ENCODE measurements around the gene RPS6KL1. TPM values are rescaled to one million over a fixed set of nuclear protein-coding genes. Genes with fewer than 3 reads are reported as not detected.

Gene RPS6KL1
- total RNA-seq, 1 experiment from 2014 or later, result 4.2 TPM

DNA sequence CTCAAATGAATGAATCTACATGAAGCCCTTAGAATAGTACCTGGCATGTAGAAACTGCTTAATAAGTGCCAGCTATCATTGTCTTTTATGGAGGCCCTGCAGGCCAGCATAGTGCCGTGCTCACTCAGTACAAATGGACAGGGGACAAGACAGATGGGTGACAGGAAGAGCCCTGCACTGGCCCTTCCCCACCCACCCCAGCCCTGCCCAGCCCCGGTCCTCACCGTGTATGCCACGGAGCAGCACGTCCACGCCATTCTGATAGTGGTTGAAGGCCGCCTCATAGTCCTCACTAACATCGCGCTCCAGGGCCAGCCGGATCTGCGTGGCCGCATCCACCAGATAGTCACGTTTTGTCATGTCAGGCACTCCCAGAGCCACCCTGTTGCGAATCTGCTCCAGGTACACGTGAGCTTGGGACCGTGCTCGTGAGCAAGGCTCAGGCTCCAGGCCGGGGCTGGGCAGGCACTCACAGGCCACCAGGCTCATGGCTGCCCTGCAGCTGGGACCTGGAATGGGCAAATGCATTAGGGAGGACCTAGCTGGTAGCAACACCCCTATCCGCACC is 1.9 kb downstream of the RPS6KL1 start:
- Histone ChIP-seq H3K27ac (no peak overlapping the region), H2AFZ (no peak overlapping the region), H3K36me3 (ENCODE audit: low read depth) (no peaks in the 10 kb centered on the region), H3K4me1 (replicated peaks; ENCODE audit: insufficient read depth) (peaks cover 4% of the 10 kb centered on the region), H3F3A (ENCODE audit: insufficient read depth, low read depth) (peaks cover 6% of the 10 kb centered on the region; the same call in 1 of the 2 replicates), H3K4me3 (no peak overlapping the region), H3K4me2 (no peak overlapping the region), H3K9me3 (ENCODE audit: insufficient read depth, low read depth) (no peaks in the 10 kb centered on the region), H3K9me2 (ENCODE audit: insufficient read depth) (no peaks in the 10 kb centered on the region), H3K27me3 (ENCODE audit: insufficient read depth, low read depth) (0 out of 2 replicates have a peak, but pooled peaks cover 3% of the 10 kb centered on the region), H3K79me2 (ENCODE audit: low read depth) (no peaks in the 10 kb centered on the region), H4K20me1 (ENCODE audit: insufficient read depth) (no peaks in the 10 kb centered on the region)
- BruUV-seq (replicated peaks), result no TSS peak
- intact Hi-C loops (cut with micrococcal nuclease; ENCODE audit: unreplicated experiment), result no loop called here
- no peak for TF ChIP-seq EZH2 (IDR thresholded peaks at IDR 0.05; ENCODE audit: low read depth)
- TF ChIP-seq, protein P1, sequence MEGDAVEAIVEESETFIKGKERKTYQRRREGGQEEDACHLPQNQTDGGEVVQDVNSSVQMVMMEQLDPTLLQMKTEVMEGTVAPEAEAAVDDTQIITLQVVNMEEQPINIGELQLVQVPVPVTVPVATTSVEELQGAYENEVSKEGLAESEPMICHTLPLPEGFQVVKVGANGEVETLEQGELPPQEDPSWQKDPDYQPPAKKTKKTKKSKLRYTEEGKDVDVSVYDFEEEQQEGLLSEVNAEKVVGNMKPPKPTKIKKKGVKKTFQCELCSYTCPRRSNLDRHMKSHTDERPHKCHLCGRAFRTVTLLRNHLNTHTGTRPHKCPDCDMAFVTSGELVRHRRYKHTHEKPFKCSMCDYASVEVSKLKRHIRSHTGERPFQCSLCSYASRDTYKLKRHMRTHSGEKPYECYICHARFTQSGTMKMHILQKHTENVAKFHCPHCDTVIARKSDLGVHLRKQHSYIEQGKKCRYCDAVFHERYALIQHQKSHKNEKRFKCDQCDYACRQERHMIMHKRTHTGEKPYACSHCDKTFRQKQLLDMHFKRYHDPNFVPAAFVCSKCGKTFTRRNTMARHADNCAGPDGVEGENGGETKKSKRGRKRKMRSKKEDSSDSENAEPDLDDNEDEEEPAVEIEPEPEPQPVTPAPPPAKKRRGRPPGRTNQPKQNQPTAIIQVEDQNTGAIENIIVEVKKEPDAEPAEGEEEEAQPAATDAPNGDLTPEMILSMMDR (conservative IDR thresholded peaks at IDR 0.05), result no peak
- POLR2A ChIA-PET (ENCODE audit: unreplicated experiment), result interaction anchor here (0.7 kb wide), 1 partner anchor 13 kb away, joined by 6 read pairs; no protein-coding TSS in a partner anchor
- DNase-seq, result no peak
- CTCF ChIA-PET, result interaction anchor here (0.6 to 1.0 kb wide), 2 partner anchors 15 to 494 kb away, joined by 3 read pairs; no protein-coding TSS in a partner anchor

DNA sequence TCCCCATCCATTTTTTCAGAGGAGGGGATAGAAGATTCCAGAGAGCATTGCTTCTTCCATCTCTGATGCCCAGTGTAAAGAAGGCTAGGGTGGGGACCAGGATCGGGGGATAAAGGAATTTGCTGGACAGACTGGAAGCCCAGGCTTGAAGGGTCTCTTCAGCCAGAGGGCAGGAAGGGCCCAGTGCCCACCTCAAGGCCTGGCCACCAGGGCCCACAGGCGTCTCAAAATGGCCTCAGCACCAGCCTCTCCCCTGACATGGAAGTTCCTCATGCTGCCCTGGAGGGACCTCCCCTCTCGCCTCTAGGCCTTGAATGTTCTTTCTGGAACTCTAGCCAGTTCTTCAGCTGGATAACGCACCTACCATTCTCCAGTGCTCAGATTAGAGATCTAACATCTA is 2.8 kb downstream of the RPS6KL1 start:
- BruUV-seq (replicated peaks), result no TSS peak
- no peaks in the 10 kb centered on the region for H3K9me3 ChIP-seq (ENCODE audit: insufficient read depth, low read depth)
- ChIA-PET POLR2A (ENCODE audit: unreplicated experiment) (interaction anchor here (0.7 kb wide), 1 partner anchor 12 kb away, joined by 6 read pairs; no protein-coding TSS in a partner anchor), CTCF (interaction anchor here (0.7 kb wide), 1 partner anchor 129 kb away, joined by 3 read pairs; no protein-coding TSS in a partner anchor)
- H3K4me1 ChIP-seq (replicated peaks; ENCODE audit: insufficient read depth), result peaks cover 4% of the 10 kb centered on the region
- no peaks in the 10 kb centered on the region for H3K79me2 ChIP-seq (ENCODE audit: low read depth)
- H3K36me3 ChIP-seq (ENCODE audit: low read depth), result no peaks in the 10 kb centered on the region
- H3K9me2 ChIP-seq (ENCODE audit: insufficient read depth), result no peaks in the 10 kb centered on the region
- H2AFZ ChIP-seq, result no peak overlapping the region
- H3K27ac ChIP-seq, result no peak overlapping the region
- H4K20me1 ChIP-seq (ENCODE audit: insufficient read depth), result no peaks in the 10 kb centered on the region
- no peaks in the 10 kb centered on the region for H3K27me3 ChIP-seq (ENCODE audit: insufficient read depth, low read depth)
- intact Hi-C loops (cut with micrococcal nuclease; ENCODE audit: unreplicated experiment), result no loop called here
- TF ChIP-seq EZH2 (IDR thresholded peaks at IDR 0.05; ENCODE audit: low read depth), result no peak
- TF ChIP-seq, protein P1 (conservative IDR thresholded peaks at IDR 0.05), result no peak
- no peak for DNase-seq
- peaks cover 6% of the 10 kb centered on the region; the same call in 1 of the 2 replicates for H3F3A ChIP-seq (ENCODE audit: insufficient read depth, low read depth)
- H3K4me3 ChIP-seq, result no peak overlapping the region
- no peak overlapping the region for H3K4me2 ChIP-seq

DNA sequence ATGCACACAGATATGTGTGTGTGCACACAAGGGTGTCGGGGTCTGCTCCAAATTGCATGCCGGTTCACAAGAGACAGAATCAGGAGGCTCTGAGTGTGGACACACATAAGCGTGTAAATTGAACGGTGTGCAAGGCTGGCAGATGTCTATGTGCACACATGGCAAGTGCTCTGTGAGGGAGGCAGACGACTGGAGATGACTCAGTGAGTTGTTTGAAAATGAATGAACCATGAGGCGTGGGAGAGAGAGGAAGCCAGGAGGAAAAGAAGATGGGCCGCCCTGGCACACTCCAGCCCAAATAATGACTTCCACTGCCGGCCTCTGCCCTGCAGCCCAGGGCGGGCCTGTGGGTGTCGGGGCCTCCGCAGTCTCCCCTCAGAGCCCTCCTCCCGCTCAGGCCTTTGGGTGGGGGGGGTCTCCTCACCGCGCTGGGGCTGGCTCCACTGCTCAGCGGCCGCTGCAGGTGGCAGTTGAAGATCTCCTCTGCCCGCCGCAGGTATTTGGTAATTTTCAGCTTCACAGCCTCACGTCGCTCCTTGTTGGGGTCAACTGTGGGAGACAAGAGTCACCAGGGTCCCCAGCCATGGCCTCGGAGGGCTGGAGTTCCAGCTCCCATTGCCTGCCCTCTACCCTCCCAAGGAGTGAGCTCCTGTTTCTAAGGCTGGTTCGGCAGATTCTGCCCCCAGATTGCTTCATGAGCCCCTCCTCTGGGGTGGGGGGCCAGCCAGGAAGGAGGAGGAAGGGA is 3.5 kb downstream of the RPS6KL1 start:
- Histone ChIP-seq H3K27me3 (ENCODE audit: insufficient read depth, low read depth) (no peaks in the 10 kb centered on the region), H3K4me3 (no peak overlapping the region), H3K9me3 (ENCODE audit: insufficient read depth, low read depth) (no peaks in the 10 kb centered on the region), H4K20me1 (ENCODE audit: insufficient read depth) (no peaks in the 10 kb centered on the region), H2AFZ (no peak overlapping the region), H3K9me2 (ENCODE audit: insufficient read depth) (no peaks in the 10 kb centered on the region), H3K79me2 (ENCODE audit: low read depth) (no peaks in the 10 kb centered on the region), H3K4me1 (replicated peaks; ENCODE audit: insufficient read depth) (peaks cover 4% of the 10 kb centered on the region), H3K27ac (no peak overlapping the region), H3K36me3 (ENCODE audit: low read depth) (no peaks in the 10 kb centered on the region), H3F3A (ENCODE audit: insufficient read depth, low read depth) (peaks cover 6% of the 10 kb centered on the region; the same call in 1 of the 2 replicates), H3K4me2 (no peak overlapping the region)
- ChIA-PET POLR2A (ENCODE audit: unreplicated experiment) (no interaction called here), CTCF (interaction anchor here (0.6 to 0.7 kb wide), 2 partner anchors 62 to 129 kb away, joined by 3 to 5 read pairs; no protein-coding TSS in a partner anchor)
- DNase-seq, result no peak
- intact Hi-C loops (cut with micrococcal nuclease; ENCODE audit: unreplicated experiment), result no loop called here
- no TSS peak for BruUV-seq (replicated peaks)
- TF ChIP-seq, protein P1 (conservative IDR thresholded peaks at IDR 0.05), result no peak
- TF ChIP-seq EZH2 (IDR thresholded peaks at IDR 0.05; ENCODE audit: low read depth), result no peak

All from PC-9 (cell line).